ENCODE measurements around the gene SMTNL2.
"Not testable (repeated sequence)": the region's sequence is repeated elsewhere in the genome, so short reads cannot be mapped to it uniquely, and the experiment has no call there.

Gene SMTNL2

GRCh38 chr17:4587195-4587594, 2.9 kb downstream of the SMTNL2 start:
- no peak for DNase-seq

GRCh38 chr17:4587803-4588202, 3.5 kb downstream of the SMTNL2 start:
- no peak for DNase-seq

- no peak for DNase-seq
Observed at GRCh38 chr17:4588391-4588790, 4.1 kb downstream of the SMTNL2 start.

GRCh38 chr17:4588898-4589625, 4.7 kb downstream of the SMTNL2 start:
- DNase-seq, result no peak

- DNase-seq, result not testable (repeated sequence)
Observed at GRCh38 chr17:4590042-4590441, 5.7 kb downstream of the SMTNL2 start.

GRCh38 chr17:4590981-4591453, 6.7 kb downstream of the SMTNL2 start:
- DNase-seq, result no peak

- no peak for DNase-seq
Observed at GRCh38 chr17:4591529-4591928, 7.2 kb downstream of the SMTNL2 start.

- no peak for DNase-seq
Observed at GRCh38 chr17:4592240-4593005, 8.1 kb downstream of the SMTNL2 start.

GRCh38 chr17:4593021-4593421, 8.7 kb downstream of the SMTNL2 start:
- DNase-seq, result no peak

GRCh38 chr17:4594406-4594805, 10.1 kb downstream of the SMTNL2 start:
- DNase-seq, result no peak

GRCh38 chr17:4594931-4595684, 10.8 kb downstream of the SMTNL2 start:
- DNase-seq, result peak; percentile 3

- not testable (repeated sequence) for DNase-seq
Observed at GRCh38 chr17:4595685-4596342, 11.5 kb downstream of the SMTNL2 start.

GRCh38 chr17:4596636-4597380, 12.5 kb downstream of the SMTNL2 start:
- DNase-seq, result no peak

GRCh38 chr17:4597975-4598374, 13.6 kb downstream of the SMTNL2 start:
- no peak for DNase-seq

GRCh38 chr17:4598776-4599504, 14.6 kb downstream of the SMTNL2 start:
- no peak for DNase-seq

GRCh38 chr17:4599505-4600281, 15.4 kb downstream of the SMTNL2 start:
- no peak for DNase-seq

- DNase-seq, result no peak
Observed at GRCh38 chr17:4600563-4600962, 16.2 kb downstream of the SMTNL2 start.

- DNase-seq, result no peak
Observed at GRCh38 chr17:4601326-4601725, 17.0 kb downstream of the SMTNL2 start.

GRCh38 chr17:4602041-4602440, 17.7 kb downstream of the SMTNL2 start:
- DNase-seq, result no peak

- no peak for DNase-seq
Observed at GRCh38 chr17:4604111-4604644, 19.8 kb downstream of the SMTNL2 start.

Measured in CD4-positive, alpha-beta T cell treated with Interleukin-4 for 4 hours (primary cell).